ENCODE measurements around the gene SV2B. TPM values are rescaled to one million over a fixed set of nuclear protein-coding genes. Genes with fewer than 3 reads are reported as not detected.
"Not testable (repeated sequence)": the region's sequence is repeated elsewhere in the genome, so short reads cannot be mapped to it uniquely, and the experiment has no call there.

The SV2B gene
- total RNA-seq, 1 experiment from 2014 or later: 3.9 TPM

DNA sequence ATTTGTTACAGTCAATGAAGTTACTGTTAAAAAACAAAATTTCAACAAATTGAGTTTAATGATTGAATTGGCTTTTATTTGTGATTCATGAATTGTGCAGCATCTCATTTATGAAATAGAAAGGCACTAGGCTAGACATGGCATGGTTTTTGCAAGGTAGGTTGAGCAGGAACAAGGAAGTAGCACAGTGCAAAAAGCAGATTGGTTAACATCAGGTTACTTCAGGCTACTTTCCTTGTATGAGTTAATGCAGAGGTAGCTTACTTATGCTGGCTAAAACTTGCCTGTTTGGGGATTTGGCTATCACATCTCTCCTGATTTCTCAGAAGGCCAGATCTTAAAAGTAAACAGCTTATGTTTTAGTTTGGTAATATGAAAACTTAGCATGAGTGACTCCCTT lies 23.0 kb upstream of the SV2B start:
- ChIA-PET CTCF (no interaction called here), POLR2A (ENCODE audit: low non-redundant PET) (no interaction called here)
- Histone ChIP-seq H3K4me1 (ENCODE audit: insufficient read depth, low read length, poor library complexity, severe bottlenecking) (peaks cover 3% of the 10 kb centered on the region), H3K9me3 (ENCODE audit: low read depth, low read length, poor library complexity, severe bottlenecking) (no peaks in the 10 kb centered on the region), H3K27ac (ENCODE audit: low read depth, low read length, poor library complexity, severe bottlenecking) (no peak overlapping the region), H3K27me3 (replicated peaks; ENCODE audit: insufficient read depth, low read depth, low read length, poor library complexity) (no peaks in the 10 kb centered on the region), H3K36me3 (ENCODE audit: insufficient read depth, low read length, poor library complexity, severe bottlenecking) (no peaks in the 10 kb centered on the region), H3K4me3 (ENCODE audit: low read depth, low read length, poor library complexity, severe bottlenecking) (no peak overlapping the region)
- intact Hi-C loops (cut with micrococcal nuclease; ENCODE audit: unreplicated experiment): no loop called here
- DNase-seq (ENCODE audit: low spot score): no peak
- TF ChIP-seq, protein P1, sequence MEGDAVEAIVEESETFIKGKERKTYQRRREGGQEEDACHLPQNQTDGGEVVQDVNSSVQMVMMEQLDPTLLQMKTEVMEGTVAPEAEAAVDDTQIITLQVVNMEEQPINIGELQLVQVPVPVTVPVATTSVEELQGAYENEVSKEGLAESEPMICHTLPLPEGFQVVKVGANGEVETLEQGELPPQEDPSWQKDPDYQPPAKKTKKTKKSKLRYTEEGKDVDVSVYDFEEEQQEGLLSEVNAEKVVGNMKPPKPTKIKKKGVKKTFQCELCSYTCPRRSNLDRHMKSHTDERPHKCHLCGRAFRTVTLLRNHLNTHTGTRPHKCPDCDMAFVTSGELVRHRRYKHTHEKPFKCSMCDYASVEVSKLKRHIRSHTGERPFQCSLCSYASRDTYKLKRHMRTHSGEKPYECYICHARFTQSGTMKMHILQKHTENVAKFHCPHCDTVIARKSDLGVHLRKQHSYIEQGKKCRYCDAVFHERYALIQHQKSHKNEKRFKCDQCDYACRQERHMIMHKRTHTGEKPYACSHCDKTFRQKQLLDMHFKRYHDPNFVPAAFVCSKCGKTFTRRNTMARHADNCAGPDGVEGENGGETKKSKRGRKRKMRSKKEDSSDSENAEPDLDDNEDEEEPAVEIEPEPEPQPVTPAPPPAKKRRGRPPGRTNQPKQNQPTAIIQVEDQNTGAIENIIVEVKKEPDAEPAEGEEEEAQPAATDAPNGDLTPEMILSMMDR (conservative IDR thresholded peaks at IDR 0.05; ENCODE audit: low read depth, low read length): no peak
- no peak for TF ChIP-seq EZH2 (IDR thresholded peaks at IDR 0.05; ENCODE audit: borderline replicate concordance, low read depth, low read length, poor library complexity, severe bottlenecking)
- no TSS peak for BruUV-seq (replicated peaks)

DNA sequence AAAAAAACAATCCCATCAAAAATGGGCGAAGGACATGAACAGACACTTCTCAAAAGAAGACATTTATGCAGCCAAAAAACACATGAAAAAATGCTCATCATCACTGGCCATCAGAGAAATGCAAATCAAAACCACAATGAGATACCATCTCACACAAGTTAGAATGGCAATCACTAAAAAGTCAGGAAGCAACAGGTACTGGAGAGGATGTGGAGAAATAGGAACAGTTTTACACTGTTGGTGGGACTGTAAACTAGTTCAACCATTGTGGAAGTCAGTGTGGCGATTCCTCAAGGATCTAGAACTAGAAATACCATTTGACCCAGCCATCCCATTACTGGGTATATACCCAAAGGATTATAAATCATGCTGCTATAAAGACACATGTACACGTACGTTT lies 6.2 kb upstream of the SV2B start:
- peaks cover 32% of the 10 kb centered on the region for H3K27me3 ChIP-seq (replicated peaks; ENCODE audit: insufficient read depth, low read depth, low read length, poor library complexity)
- H3K9me3 ChIP-seq (ENCODE audit: low read depth, low read length, poor library complexity, severe bottlenecking); POLR2A ChIA-PET (ENCODE audit: low non-redundant PET); H3K4me3 ChIP-seq (ENCODE audit: low read depth, low read length, poor library complexity, severe bottlenecking); H3K36me3 ChIP-seq (ENCODE audit: insufficient read depth, low read length, poor library complexity, severe bottlenecking); BruUV-seq (replicated peaks); intact Hi-C loops (cut with micrococcal nuclease; ENCODE audit: unreplicated experiment); DNase-seq (ENCODE audit: low spot score); H3K4me1 ChIP-seq (ENCODE audit: insufficient read depth, low read length, poor library complexity, severe bottlenecking); H3K27ac ChIP-seq (ENCODE audit: low read depth, low read length, poor library complexity, severe bottlenecking); CTCF ChIA-PET: not testable (repeated sequence)

DNA sequence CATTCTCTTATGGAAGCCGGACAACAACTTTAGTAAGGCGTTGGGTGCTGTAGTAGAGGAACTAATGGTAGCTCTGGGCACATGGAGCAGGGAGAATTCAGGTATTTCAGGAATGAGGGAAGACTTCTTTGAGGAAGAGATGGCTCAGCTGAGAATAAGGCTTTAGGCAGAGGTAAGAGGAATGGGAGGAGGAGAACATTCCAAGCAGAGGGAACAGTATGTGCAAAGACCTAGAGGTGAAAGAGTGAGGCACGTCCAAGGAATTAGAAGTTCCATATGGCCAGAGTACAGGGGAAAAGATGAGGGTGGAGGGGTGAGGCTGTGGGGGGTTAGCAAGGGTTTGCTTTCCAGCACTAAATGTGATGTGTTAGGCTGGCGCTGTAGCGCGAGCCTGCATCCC lies 1.6 kb upstream of the SV2B start:
- BruUV-seq (replicated peaks): no TSS peak
- Histone ChIP-seq H3K9me3 (ENCODE audit: low read depth, low read length, poor library complexity, severe bottlenecking) (no peaks in the 10 kb centered on the region), H3K4me3 (ENCODE audit: low read depth, low read length, poor library complexity, severe bottlenecking) (no peak overlapping the region), H3K27me3 (replicated peaks; ENCODE audit: insufficient read depth, low read depth, low read length, poor library complexity) (peaks cover 67% of the 10 kb centered on the region), H3K27ac (ENCODE audit: low read depth, low read length, poor library complexity, severe bottlenecking) (no peak overlapping the region), H3K4me1 (ENCODE audit: insufficient read depth, low read length, poor library complexity, severe bottlenecking) (peaks cover 6% of the 10 kb centered on the region), H3K36me3 (ENCODE audit: insufficient read depth, low read length, poor library complexity, severe bottlenecking) (no peaks in the 10 kb centered on the region)
- no peak for DNase-seq (ENCODE audit: low spot score)
- CTCF ChIA-PET: no interaction called here
- POLR2A ChIA-PET (ENCODE audit: low non-redundant PET): no interaction called here
- no peak for TF ChIP-seq EZH2 (IDR thresholded peaks at IDR 0.05; ENCODE audit: borderline replicate concordance, low read depth, low read length, poor library complexity, severe bottlenecking)
- TF ChIP-seq, protein P1 (conservative IDR thresholded peaks at IDR 0.05; ENCODE audit: low read depth, low read length): no peak
- intact Hi-C loops (cut with micrococcal nuclease; ENCODE audit: unreplicated experiment): no loop called here

DNA sequence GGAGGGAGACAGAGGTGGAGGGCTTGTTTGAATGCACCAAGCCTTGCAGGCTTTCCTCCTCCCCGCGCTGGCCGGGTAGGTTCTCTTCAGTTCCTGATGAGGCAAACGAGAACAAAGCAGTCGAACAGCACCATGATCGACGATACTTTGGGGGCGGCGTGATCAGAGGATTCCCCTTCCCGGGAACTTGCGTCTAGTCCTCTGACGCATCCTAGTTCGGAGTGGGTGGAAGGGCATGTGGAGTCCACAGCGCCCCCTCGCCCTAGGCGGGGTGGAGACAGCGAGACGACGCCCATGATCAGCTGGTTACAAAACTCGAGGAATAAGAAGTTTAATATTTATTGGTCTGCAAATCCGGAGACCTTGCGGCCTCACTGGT lies 452 bp upstream of the SV2B start:
- Histone ChIP-seq H3K36me3 (ENCODE audit: insufficient read depth, low read length, poor library complexity, severe bottlenecking) (no peaks in the 10 kb centered on the region), H3K27me3 (replicated peaks; ENCODE audit: insufficient read depth, low read depth, low read length, poor library complexity) (peaks cover 67% of the 10 kb centered on the region), H3K4me3 (ENCODE audit: low read depth, low read length, poor library complexity, severe bottlenecking) (peak overlapping the region; percentile 39), H3K27ac (ENCODE audit: low read depth, low read length, poor library complexity, severe bottlenecking) (no peak overlapping the region), H3K9me3 (ENCODE audit: low read depth, low read length, poor library complexity, severe bottlenecking) (no peaks in the 10 kb centered on the region), H3K4me1 (ENCODE audit: insufficient read depth, low read length, poor library complexity, severe bottlenecking) (peaks cover 6% of the 10 kb centered on the region)
- CTCF ChIA-PET: no interaction called here
- POLR2A ChIA-PET (ENCODE audit: low non-redundant PET): no interaction called here
- peak; percentile 63 for DNase-seq (ENCODE audit: low spot score)
- TF ChIP-seq, protein P1 (conservative IDR thresholded peaks at IDR 0.05; ENCODE audit: low read depth, low read length): peak; percentile 54
- TF ChIP-seq EZH2 (IDR thresholded peaks at IDR 0.05; ENCODE audit: borderline replicate concordance, low read depth, low read length, poor library complexity, severe bottlenecking): no peak
- no TSS peak for BruUV-seq (replicated peaks)
- intact Hi-C loops (cut with micrococcal nuclease; ENCODE audit: unreplicated experiment): no loop called here

Measured in A673 (cell line).